Transverse colon (tissue), 3 donors: ENCODE measurements around the gene NRAS.

ENCODE experiments used
- EP300 ChIP-seq: sonication (generic); formaldehyde crosslinking; IDR thresholded peaks from one replicate; pipeline ENCODE4 v1.6.1; 2017; ENCODE audit warnings: antibody characterized with exemption, low read depth
- POLR2A ChIP-seq: fragments of 450-650 bp; IDR thresholded peaks from one replicate; pipeline ENCODE4 v1.6.1; 2016; ENCODE audit warnings: antibody characterized with exemption, mild to moderate bottlenecking, moderate library complexity
- TF ChIP-seq, protein P1 (sequence below), 5 experiments: fragments of 200-600 bp in 3 of 5; fragments of 450-650 bp in 2 of 5; sonication (generic) in 3 of 5; IDR thresholded peaks; 1 replicate in 2 of 5; 2 replicates in 3 of 5; pipeline ENCODE4 v1.5.1; 2016 to 2017; ENCODE audit warnings: antibody characterized with exemption in 5 of 5, inconsistent platforms in 3 of 5, mild to moderate bottlenecking in 2 of 5, moderate library complexity in 1 of 5

DNA sequence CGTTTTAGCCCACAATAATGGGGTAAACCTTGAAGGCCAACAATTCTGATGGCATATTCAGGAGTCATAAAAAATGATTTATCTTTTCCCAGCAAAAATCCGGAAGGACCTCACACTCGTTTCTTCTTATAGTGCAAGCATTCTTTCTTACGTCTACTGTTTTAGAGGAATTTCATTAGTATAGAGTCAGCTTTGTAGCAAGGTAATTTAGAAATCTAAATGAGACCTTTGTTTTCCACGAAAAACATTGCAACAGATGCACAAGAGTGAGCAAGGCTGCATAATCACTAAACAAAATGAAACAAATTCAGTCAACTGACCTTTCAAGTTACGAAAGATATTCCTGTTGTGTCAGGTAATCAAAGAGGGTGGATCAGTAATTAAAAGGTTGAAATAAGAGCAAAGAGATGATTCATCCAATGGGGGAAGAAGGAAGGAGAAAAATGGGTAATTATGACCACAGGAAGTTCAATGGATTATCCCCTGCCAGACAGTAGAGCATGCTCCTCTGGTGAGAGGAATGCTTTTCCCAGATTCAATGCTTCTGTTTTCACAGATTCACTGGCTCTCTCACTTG lies 41.8 kb upstream of the NRAS start:
- TF ChIP-seq, protein P1, sequence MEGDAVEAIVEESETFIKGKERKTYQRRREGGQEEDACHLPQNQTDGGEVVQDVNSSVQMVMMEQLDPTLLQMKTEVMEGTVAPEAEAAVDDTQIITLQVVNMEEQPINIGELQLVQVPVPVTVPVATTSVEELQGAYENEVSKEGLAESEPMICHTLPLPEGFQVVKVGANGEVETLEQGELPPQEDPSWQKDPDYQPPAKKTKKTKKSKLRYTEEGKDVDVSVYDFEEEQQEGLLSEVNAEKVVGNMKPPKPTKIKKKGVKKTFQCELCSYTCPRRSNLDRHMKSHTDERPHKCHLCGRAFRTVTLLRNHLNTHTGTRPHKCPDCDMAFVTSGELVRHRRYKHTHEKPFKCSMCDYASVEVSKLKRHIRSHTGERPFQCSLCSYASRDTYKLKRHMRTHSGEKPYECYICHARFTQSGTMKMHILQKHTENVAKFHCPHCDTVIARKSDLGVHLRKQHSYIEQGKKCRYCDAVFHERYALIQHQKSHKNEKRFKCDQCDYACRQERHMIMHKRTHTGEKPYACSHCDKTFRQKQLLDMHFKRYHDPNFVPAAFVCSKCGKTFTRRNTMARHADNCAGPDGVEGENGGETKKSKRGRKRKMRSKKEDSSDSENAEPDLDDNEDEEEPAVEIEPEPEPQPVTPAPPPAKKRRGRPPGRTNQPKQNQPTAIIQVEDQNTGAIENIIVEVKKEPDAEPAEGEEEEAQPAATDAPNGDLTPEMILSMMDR (IDR thresholded peaks at IDR 0.05), result no peak
- no peak for TF ChIP-seq EP300
- no peak for TF ChIP-seq POLR2A
